Adrenal gland (tissue), 5 donors: ENCODE measurements around the gene CDYL2.

ENCODE experiments used
- POLR2A ChIP-seq, 2 donors: fragments of 450-650 bp; IDR thresholded peaks; one replicate each; pipeline ENCODE4 v1.6.1; 2017; ENCODE audit warnings: antibody characterized with exemption in 2 of 2, mild to moderate bottlenecking in 2 of 2, moderate library complexity in 1 of 2
- TF ChIP-seq, protein P1 (sequence below), 6 experiments: fragments of 450-650 bp in 4 of 6; fragments of 200-600 bp in 2 of 6; sonication (generic) in 1 of 6; IDR thresholded peaks; 1 replicate in 5 of 6; 2 replicates in 1 of 6; pipeline versions ENCODE4 v1.5.1 to v1.8.0; 2016 to 2021; ENCODE audit warnings: antibody characterized with exemption in 6 of 6, mild to moderate bottlenecking in 2 of 6, moderate library complexity in 1 of 6
- donor health status: DM: no; HTN: no; CAD: no.

- TF ChIP-seq, protein P1, sequence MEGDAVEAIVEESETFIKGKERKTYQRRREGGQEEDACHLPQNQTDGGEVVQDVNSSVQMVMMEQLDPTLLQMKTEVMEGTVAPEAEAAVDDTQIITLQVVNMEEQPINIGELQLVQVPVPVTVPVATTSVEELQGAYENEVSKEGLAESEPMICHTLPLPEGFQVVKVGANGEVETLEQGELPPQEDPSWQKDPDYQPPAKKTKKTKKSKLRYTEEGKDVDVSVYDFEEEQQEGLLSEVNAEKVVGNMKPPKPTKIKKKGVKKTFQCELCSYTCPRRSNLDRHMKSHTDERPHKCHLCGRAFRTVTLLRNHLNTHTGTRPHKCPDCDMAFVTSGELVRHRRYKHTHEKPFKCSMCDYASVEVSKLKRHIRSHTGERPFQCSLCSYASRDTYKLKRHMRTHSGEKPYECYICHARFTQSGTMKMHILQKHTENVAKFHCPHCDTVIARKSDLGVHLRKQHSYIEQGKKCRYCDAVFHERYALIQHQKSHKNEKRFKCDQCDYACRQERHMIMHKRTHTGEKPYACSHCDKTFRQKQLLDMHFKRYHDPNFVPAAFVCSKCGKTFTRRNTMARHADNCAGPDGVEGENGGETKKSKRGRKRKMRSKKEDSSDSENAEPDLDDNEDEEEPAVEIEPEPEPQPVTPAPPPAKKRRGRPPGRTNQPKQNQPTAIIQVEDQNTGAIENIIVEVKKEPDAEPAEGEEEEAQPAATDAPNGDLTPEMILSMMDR (IDR thresholded peaks at IDR 0.05): no peak
- no peak for TF ChIP-seq POLR2A (IDR thresholded peaks at IDR 0.05)
Observed at GRCh38 chr16:80564394-80564793, 240.0 kb downstream of the CDYL2 start.
